GM23338 (cell line): Measurements from ENCODE around the gene BCAS3. TPM values are rescaled to one million over a fixed set of nuclear protein-coding genes. Genes with fewer than 3 reads are reported as not detected.

Experiments
- ATAC-seq: fragments of 200-7000 bp; cut with Tn5 transposase; 3 replicates; pipeline ENCODE4 v1.9.1; 2020
- DNase-seq: peaks from one replicate; pipeline ENCODE4 v3.0.0-alpha.2; 2015; ENCODE audit warnings: low spot score
- H2AFZ ChIP-seq: fragments of 200-600 bp; sonication (generic); 2 replicates; pipeline ENCODE4 v1.8.0; 2016; ENCODE audit warnings: antibody characterized with exemption, mild to moderate bottlenecking, moderate library complexity
- H3F3A ChIP-seq: fragments of 200-600 bp; sonication (generic); replicated peaks from 2 replicates; pipeline ENCODE4 v1.8.0; 2017; ENCODE audit warnings: antibody characterized with exemption, mixed run types, low read depth
- H3K27ac ChIP-seq: fragments of 200-600 bp; sonication (generic); 2 replicates; pipeline ENCODE4 v1.6.1; 2016; ENCODE audit warnings: low read depth
- H3K27me3 ChIP-seq: fragments of 200-600 bp; sonication (generic); 2 replicates; pipeline ENCODE4 v1.8.0; 2016; ENCODE audit warnings: mild to moderate bottlenecking, mixed run types, moderate library complexity; ENCODE audit not compliant: insufficient read depth
- H3K36me3 ChIP-seq: fragments of 200-600 bp; sonication (generic); 2 replicates; pipeline ENCODE4 v1.8.0; 2016; ENCODE audit warnings: mild to moderate bottlenecking; ENCODE audit not compliant: insufficient read depth
- H3K4me1 ChIP-seq: fragments of 200-600 bp; sonication (generic); 2 replicates; pipeline ENCODE4 v1.8.0; 2016; ENCODE audit warnings: mild to moderate bottlenecking, moderate library complexity; ENCODE audit not compliant: insufficient read depth
- H3K4me2 ChIP-seq: fragments of 200-600 bp; sonication (generic); 2 replicates; pipeline ENCODE4 v1.7.1; 2017; ENCODE audit warnings: mixed run types
- H3K4me3 ChIP-seq: fragments of 200-600 bp; sonication (generic); 2 replicates; pipeline ENCODE4 v1.6.1; 2016; ENCODE audit warnings: mixed run types
- H3K79me2 ChIP-seq: fragments of 200-600 bp; sonication (generic); replicated peaks from 2 replicates; pipeline ENCODE4 v1.8.0; 2017; ENCODE audit warnings: mild to moderate bottlenecking; ENCODE audit not compliant: insufficient read depth
- H3K9me2 ChIP-seq: fragments of 200-600 bp; sonication (generic); 2 replicates; pipeline ENCODE4 v1.8.0; 2017; ENCODE audit not compliant: insufficient read depth
- H4K20me1 ChIP-seq: fragments of 200-600 bp; sonication (generic); replicated peaks from 2 replicates; pipeline ENCODE4 v1.8.0; 2017; ENCODE audit warnings: mild to moderate bottlenecking; ENCODE audit not compliant: insufficient read depth
- H3K27ac Mint-ChIP-seq: 2 replicates; pipeline ENCODE4 v1.8.0; 2020; ENCODE audit warnings: inconsistent platforms, mild to moderate bottlenecking, moderate library complexity, mixed read lengths
- H3K27me3 Mint-ChIP-seq: 3 replicates; pipeline ENCODE4 v1.8.0; 2022; ENCODE audit warnings: low read depth, mild to moderate bottlenecking, moderate library complexity, mixed read lengths, inconsistent platforms; ENCODE audit not compliant: insufficient read depth, poor library complexity
- H3K36me3 Mint-ChIP-seq: 3 replicates; pipeline ENCODE4 v1.8.0; 2021; ENCODE audit warnings: low read depth, mild to moderate bottlenecking, inconsistent platforms, moderate library complexity, mixed read lengths
- H3K4me1 Mint-ChIP-seq: 3 replicates; pipeline ENCODE4 v1.8.0; 2020; ENCODE audit warnings: mild to moderate bottlenecking, inconsistent platforms, mixed read lengths
- H3K4me3 Mint-ChIP-seq: 3 replicates; pipeline ENCODE4 v1.8.0; 2021; ENCODE audit warnings: moderate library complexity, mild to moderate bottlenecking, inconsistent platforms, mixed read lengths
- H3K9me3 Mint-ChIP-seq: 3 replicates; pipeline ENCODE4 v1.8.0; 2020; ENCODE audit warnings: moderate library complexity, mild to moderate bottlenecking, inconsistent platforms, mixed read lengths
- EZH2 ChIP-seq: fragments of 200-600 bp; sonication (generic); IDR thresholded peaks from one replicate; pipeline ENCODE4 v1.8.0; 2017; ENCODE audit warnings: antibody characterized with exemption, mild to moderate bottlenecking, low read depth; ENCODE audit not compliant: unreplicated experiment
- EZH2phosphoT487 ChIP-seq: fragments of 200-600 bp; sonication (generic); IDR thresholded peaks from one replicate; pipeline ENCODE4 v1.8.1; 2018; ENCODE audit warnings: antibody characterized with exemption; ENCODE audit not compliant: unreplicated experiment
- JUNB ChIP-seq: IDR thresholded peaks from one replicate; pipeline ENCODE4 v1.6.1; 2016; ENCODE audit warnings: antibody characterized with exemption; ENCODE audit not compliant: unreplicated experiment
- POLR2AphosphoS5 ChIP-seq: IDR thresholded peaks from 2 replicates; pipeline ENCODE4 v1.6.1; 2016; ENCODE audit warnings: antibody characterized with exemption, low read depth
- STAT1 ChIP-seq: IDR thresholded peaks from one replicate; pipeline ENCODE4 v1.6.1; 2016; ENCODE audit warnings: antibody characterized with exemption; ENCODE audit not compliant: unreplicated experiment
- ZNF114 ChIP-seq: fragments of 250-450 bp; sonication (Bioruptor Pico); IDR thresholded peaks from 2 replicates; pipeline ENCODE4 v1.5.0; 2020; ENCODE audit warnings: mild to moderate bottlenecking, moderate library complexity
- ZNF331 ChIP-seq: fragments of 250-450 bp; sonication (Bioruptor Pico); IDR thresholded peaks from 2 replicates; pipeline ENCODE4 v1.5.0; 2020; ENCODE audit warnings: low read depth, mild to moderate bottlenecking, moderate library complexity
- polyA plus RNA-seq: library from polyadenylated mRNA; unstranded; fragments of >200 nt; fragmentation: Nextera tagmentation; extraction: Ambion mirVana; gene quantifications from 2 replicates; pipeline ENCODE4 v1.2.1, GENCODE V29; 2016
- total RNA-seq: library from RNA; depleted of rRNA; stranded (reverse); fragments of >200 nt; shearing (Covaris generic); gene quantifications from 2 replicates; pipeline ENCODE4 v1.2.3, GENCODE V29; 2014
- TF ChIP-seq, protein P1 (sequence below): IDR thresholded peaks from one replicate; pipeline ENCODE4 v1.6.1; 2018; ENCODE audit warnings: antibody characterized with exemption; ENCODE audit not compliant: unreplicated experiment
- TF ChIP-seq, protein P2 (sequence below): fragments of 250-450 bp; sonication (Bioruptor Pico); IDR thresholded peaks from 2 replicates; pipeline ENCODE4 v1.5.0; 2020; ENCODE audit warnings: mild to moderate bottlenecking, moderate library complexity
- TF ChIP-seq, protein P3 (sequence below): IDR thresholded peaks from 2 replicates; pipeline ENCODE4 v1.6.1; 2016; ENCODE audit warnings: antibody characterized with exemption

BCAS3 gene
- total and polyA plus RNA-seq, 2 experiments from 2014 or later = 8.2 to 28.0 TPM

DNA sequence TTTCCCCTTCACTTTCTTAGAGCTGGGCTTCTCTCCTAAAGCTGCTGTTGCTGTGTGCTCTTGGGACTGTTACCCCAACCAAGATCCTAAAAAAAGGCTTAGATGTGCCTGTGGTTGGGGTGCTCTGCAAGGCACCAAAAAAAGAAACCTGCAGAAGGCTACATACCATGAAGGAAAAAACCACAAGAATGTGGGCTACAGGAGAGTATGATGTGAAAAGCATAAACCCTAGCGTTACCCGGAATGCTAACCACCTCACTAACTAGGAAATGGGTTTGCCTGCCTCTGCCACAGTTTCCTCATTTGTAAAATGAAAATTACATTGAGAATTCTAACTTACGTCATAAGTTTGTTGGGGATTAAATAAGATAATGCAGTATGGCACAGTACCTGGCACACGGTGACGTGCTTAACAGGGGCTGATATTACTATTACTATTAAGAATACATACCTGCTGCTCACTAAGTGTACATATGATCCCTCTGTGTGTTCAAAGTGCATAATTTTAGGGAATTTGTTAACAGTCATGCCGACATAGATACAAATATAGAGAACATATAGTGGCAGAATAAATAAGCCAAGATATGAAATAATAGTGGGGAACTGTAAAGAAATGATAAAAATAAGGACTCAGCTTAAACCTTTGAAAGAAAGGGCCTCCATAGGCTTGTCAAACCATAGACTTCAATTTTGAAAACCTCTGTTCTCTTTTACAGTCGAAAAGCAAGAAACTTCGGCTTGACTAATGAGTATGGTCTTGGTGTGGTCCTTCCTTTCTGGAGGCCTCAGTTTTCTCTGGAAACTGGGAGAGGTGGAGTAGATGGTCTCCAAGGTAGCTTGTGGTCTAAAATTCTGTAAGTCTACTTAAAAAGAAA lies 544.2 kb downstream of the BCAS3 start:
- ATAC-seq = no peak
- H3K4me1 ChIP-seq = no peaks in the 10 kb centered on the region
- no peaks in the 10 kb centered on the region for H3K36me3 ChIP-seq
- H3K4me1 Mint-ChIP-seq = peaks cover 14% of the 10 kb centered on the region; the same call in 2 of the 3 replicates
- no peak overlapping the region for H3K27ac Mint-ChIP-seq
- no peak for DNase-seq
- H3K9me3 Mint-ChIP-seq = no peaks in the 10 kb centered on the region
- H3K9me2 ChIP-seq = 0 out of 2 replicates have a peak, but pooled peaks cover 2% of the 10 kb centered on the region
- no peaks in the 10 kb centered on the region for H3K79me2 ChIP-seq
- H3K27me3 ChIP-seq = no peaks in the 10 kb centered on the region
- H3K4me2 ChIP-seq = no peak overlapping the region
- no peaks in the 10 kb centered on the region for H3K36me3 Mint-ChIP-seq
- H4K20me1 ChIP-seq = no peaks in the 10 kb centered on the region
- no peak overlapping the region; the same call in 1 of the 2 replicates for H3K27ac ChIP-seq
- H3K27me3 Mint-ChIP-seq = no peaks in the 10 kb centered on the region
- H3K4me3 Mint-ChIP-seq = no peak overlapping the region
- H3K4me3 ChIP-seq = no peak overlapping the region
- H3F3A ChIP-seq = no peaks in the 10 kb centered on the region
- H2AFZ ChIP-seq = no peak overlapping the region; the same call in 1 of the 2 replicates
- no peak for TF ChIP-seq ZNF331 (CRISPR knock-in tag)

DNA sequence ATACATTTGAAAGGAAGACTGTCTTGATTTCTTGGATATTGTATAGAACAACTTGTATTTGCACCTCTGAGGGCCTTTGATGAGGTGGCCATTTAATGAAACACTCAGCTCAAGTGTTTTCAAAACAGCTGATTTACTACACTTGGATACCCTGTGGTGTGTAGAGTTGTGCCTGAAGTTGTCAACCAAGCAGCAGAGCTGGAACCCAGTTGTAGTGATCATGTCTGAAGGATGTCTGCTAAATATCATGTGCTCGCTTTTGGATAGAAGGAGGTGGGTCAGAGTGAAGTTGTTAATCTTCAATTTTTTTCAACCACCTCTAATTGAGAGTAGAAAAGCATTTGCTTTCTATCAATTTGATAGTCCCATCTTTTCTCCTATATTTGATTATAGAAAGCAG lies 546.1 kb downstream of the BCAS3 start:
- Histone ChIP-seq H3K27ac (no peak overlapping the region), H2AFZ (no peak overlapping the region), H4K20me1 (no peaks in the 10 kb centered on the region), H3K4me1 (peaks cover 13% of the 10 kb centered on the region; the same call in 1 of the 2 replicates), H3K36me3 (no peaks in the 10 kb centered on the region), H3F3A (no peaks in the 10 kb centered on the region), H3K4me2 (no peak overlapping the region), H3K9me2 (0 out of 2 replicates have a peak, but pooled peaks cover 2% of the 10 kb centered on the region), H3K79me2 (no peaks in the 10 kb centered on the region), H3K4me3 (no peak overlapping the region), H3K27me3 (no peaks in the 10 kb centered on the region)
- H3K9me3 Mint-ChIP-seq = no peaks in the 10 kb centered on the region
- ATAC-seq (no peak), DNase-seq (no peak)
- peaks cover 19% of the 10 kb centered on the region for H3K4me1 Mint-ChIP-seq
- H3K27me3 Mint-ChIP-seq = no peaks in the 10 kb centered on the region
- H3K36me3 Mint-ChIP-seq = no peaks in the 10 kb centered on the region
- H3K27ac Mint-ChIP-seq = no peak overlapping the region
- no peak overlapping the region for H3K4me3 Mint-ChIP-seq
- TF ChIP-seq, protein P1, sequence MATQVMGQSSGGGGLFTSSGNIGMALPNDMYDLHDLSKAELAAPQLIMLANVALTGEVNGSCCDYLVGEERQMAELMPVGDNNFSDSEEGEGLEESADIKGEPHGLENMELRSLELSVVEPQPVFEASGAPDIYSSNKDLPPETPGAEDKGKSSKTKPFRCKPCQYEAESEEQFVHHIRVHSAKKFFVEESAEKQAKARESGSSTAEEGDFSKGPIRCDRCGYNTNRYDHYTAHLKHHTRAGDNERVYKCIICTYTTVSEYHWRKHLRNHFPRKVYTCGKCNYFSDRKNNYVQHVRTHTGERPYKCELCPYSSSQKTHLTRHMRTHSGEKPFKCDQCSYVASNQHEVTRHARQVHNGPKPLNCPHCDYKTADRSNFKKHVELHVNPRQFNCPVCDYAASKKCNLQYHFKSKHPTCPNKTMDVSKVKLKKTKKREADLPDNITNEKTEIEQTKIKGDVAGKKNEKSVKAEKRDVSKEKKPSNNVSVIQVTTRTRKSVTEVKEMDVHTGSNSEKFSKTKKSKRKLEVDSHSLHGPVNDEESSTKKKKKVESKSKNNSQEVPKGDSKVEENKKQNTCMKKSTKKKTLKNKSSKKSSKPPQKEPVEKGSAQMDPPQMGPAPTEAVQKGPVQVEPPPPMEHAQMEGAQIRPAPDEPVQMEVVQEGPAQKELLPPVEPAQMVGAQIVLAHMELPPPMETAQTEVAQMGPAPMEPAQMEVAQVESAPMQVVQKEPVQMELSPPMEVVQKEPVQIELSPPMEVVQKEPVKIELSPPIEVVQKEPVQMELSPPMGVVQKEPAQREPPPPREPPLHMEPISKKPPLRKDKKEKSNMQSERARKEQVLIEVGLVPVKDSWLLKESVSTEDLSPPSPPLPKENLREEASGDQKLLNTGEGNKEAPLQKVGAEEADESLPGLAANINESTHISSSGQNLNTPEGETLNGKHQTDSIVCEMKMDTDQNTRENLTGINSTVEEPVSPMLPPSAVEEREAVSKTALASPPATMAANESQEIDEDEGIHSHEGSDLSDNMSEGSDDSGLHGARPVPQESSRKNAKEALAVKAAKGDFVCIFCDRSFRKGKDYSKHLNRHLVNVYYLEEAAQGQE = no peak
- TF ChIP-seq, protein P2, sequence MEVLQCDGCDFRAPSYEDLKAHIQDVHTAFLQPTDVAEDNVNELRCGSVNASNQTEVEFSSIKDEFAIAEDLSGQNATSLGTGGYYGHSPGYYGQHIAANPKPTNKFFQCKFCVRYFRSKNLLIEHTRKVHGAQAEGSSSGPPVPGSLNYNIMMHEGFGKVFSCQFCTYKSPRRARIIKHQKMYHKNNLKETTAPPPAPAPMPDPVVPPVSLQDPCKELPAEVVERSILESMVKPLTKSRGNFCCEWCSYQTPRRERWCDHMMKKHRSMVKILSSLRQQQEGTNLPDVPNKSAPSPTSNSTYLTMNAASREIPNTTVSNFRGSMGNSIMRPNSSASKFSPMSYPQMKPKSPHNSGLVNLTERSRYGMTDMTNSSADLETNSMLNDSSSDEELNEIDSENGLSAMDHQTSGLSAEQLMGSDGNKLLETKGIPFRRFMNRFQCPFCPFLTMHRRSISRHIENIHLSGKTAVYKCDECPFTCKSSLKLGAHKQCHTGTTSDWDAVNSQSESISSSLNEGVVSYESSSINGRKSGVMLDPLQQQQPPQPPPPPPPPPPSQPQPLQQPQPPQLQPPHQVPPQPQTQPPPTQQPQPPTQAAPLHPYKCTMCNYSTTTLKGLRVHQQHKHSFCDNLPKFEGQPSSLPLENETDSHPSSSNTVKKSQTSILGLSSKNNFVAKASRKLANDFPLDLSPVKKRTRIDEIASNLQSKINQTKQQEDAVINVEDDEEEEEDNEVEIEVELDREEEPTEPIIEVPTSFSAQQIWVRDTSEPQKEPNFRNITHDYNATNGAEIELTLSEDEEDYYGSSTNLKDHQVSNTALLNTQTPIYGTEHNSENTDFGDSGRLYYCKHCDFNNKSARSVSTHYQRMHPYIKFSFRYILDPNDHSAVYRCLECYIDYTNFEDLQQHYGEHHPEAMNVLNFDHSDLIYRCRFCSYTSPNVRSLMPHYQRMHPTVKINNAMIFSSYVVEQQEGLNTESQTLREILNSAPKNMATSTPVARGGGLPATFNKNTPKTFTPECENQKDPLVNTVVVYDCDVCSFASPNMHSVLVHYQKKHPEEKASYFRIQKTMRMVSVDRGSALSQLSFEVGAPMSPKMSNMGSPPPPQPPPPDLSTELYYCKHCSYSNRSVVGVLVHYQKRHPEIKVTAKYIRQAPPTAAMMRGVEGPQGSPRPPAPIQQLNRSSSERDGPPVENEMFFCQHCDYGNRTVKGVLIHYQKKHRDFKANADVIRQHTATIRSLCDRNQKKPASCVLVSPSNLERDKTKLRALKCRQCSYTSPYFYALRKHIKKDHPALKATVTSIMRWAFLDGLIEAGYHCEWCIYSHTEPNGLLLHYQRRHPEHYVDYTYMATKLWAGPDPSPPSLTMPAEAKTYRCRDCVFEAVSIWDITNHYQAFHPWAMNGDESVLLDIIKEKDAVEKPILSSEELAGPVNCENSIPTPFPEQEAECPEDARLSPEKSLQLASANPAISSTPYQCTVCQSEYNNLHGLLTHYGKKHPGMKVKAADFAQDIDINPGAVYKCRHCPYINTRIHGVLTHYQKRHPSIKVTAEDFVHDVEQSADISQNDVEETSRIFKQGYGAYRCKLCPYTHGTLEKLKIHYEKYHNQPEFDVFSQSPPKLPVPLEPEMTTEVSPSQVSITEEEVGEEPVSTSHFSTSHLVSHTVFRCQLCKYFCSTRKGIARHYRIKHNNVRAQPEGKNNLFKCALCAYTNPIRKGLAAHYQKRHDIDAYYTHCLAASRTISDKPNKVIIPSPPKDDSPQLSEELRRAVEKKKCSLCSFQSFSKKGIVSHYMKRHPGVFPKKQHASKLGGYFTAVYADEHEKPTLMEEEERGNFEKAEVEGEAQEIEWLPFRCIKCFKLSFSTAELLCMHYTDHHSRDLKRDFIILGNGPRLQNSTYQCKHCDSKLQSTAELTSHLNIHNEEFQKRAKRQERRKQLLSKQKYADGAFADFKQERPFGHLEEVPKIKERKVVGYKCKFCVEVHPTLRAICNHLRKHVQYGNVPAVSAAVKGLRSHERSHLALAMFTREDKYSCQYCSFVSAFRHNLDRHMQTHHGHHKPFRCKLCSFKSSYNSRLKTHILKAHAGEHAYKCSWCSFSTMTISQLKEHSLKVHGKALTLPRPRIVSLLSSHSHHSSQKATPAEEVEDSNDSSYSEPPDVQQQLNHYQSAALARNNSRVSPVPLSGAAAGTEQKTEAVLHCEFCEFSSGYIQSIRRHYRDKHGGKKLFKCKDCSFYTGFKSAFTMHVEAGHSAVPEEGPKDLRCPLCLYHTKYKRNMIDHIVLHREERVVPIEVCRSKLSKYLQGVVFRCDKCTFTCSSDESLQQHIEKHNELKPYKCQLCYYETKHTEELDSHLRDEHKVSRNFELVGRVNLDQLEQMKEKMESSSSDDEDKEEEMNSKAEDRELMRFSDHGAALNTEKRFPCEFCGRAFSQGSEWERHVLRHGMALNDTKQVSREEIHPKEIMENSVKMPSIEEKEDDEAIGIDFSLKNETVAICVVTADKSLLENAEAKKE (CRISPR knock-in tag) = no peak
- TF ChIP-seq POLR2AphosphoS5 (no peak), ZNF114 (no peak), JUNB (no peak), STAT1 (no peak), EZH2 (no peak), ZNF331 (CRISPR knock-in tag) (no peak), EZH2phosphoT487 (no peak)
- TF ChIP-seq, protein P3, sequence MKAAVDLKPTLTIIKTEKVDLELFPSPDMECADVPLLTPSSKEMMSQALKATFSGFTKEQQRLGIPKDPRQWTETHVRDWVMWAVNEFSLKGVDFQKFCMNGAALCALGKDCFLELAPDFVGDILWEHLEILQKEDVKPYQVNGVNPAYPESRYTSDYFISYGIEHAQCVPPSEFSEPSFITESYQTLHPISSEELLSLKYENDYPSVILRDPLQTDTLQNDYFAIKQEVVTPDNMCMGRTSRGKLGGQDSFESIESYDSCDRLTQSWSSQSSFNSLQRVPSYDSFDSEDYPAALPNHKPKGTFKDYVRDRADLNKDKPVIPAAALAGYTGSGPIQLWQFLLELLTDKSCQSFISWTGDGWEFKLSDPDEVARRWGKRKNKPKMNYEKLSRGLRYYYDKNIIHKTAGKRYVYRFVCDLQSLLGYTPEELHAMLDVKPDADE = no peak
